K562 (cell line): ENCODE results near the gene AMT. TPM values are rescaled to one million over a fixed set of nuclear protein-coding genes. Genes with fewer than 3 reads are reported as not detected.

ENCODE experiments used
- BHLHE40 ChIP-seq: IDR thresholded peaks from 2 replicates; pipeline ENCODE4 v1.6.1; 2011; ENCODE audit warnings: low read length, improper control_type of control experiment
- CCAR2 ChIP-seq: fragments of 200-400 bp; formaldehyde crosslinking; IDR thresholded peaks from 2 replicates; pipeline ENCODE4 v1.6.1; 2017; ENCODE audit warnings: mild to moderate bottlenecking, low read depth, low read length
- GABPA ChIP-seq: fragments of 200-800 bp; sonication (Bioruptor generic); conservative IDR thresholded peaks from 2 replicates; pipeline ENCODE4 v1.6.1; 2016; ENCODE audit warnings: low read depth, missing genetic modification characterization, missing compliant biosample characterization
- HDAC6 ChIP-seq: IDR thresholded peaks from 2 replicates; pipeline ENCODE4 v1.6.1; 2012; ENCODE audit warnings: low read depth, mild to moderate bottlenecking, control low read depth, inconsistent platforms, low read length, moderate library complexity
- HIVEP1 ChIP-seq: fragments of 250-450 bp; sonication (Bioruptor Pico); IDR thresholded peaks from 2 replicates; pipeline ENCODE4 v1.4.0; 2020; ENCODE audit warnings: mild to moderate bottlenecking
- MTA1 ChIP-seq: fragments of 450-650 bp; IDR thresholded peaks from 2 replicates; pipeline ENCODE4 v1.6.1; 2017; ENCODE audit warnings: borderline replicate concordance
- MTF1 ChIP-seq: fragments of 250-450 bp; sonication (Bioruptor Pico); IDR thresholded peaks from 2 replicates; pipeline ENCODE4 v1.9.0; 2021; ENCODE audit warnings: moderate library complexity, mild to moderate bottlenecking, inconsistent platforms, borderline replicate concordance
- RBFOX2 ChIP-seq: fragments of 200-400 bp; formaldehyde crosslinking; IDR thresholded peaks from 2 replicates; pipeline ENCODE4 v1.6.1; 2017; ENCODE audit warnings: low read depth, mild to moderate bottlenecking, low read length, moderate library complexity
- RBM15 ChIP-seq: fragments of 200-400 bp; formaldehyde crosslinking; IDR thresholded peaks from 2 replicates; pipeline ENCODE4 v1.6.1; 2018; ENCODE audit warnings: mild to moderate bottlenecking, low read length, moderate library complexity; ENCODE audit not compliant: insufficient read depth
- SIN3A ChIP-seq, 2 experiments: fragments of 150-350 bp in 1 of 2; IDR thresholded peaks; 2 replicates each; pipeline ENCODE4 v1.6.1; 2011 to 2016; ENCODE audit warnings: borderline replicate concordance in 2 of 2, low read depth in 2 of 2, low read length in 2 of 2, mild to moderate bottlenecking in 2 of 2, moderate library complexity in 2 of 2; ENCODE audit not compliant: control insufficient read depth in 1 of 2
- TFAM ChIP-seq: fragments of 250-450 bp; sonication (Bioruptor Pico); conservative IDR thresholded peaks from 2 replicates; pipeline ENCODE4 v1.5.0; 2021; ENCODE audit warnings: mild to moderate bottlenecking, moderate library complexity
- ZNF12 ChIP-seq: sonication (generic); formaldehyde crosslinking; IDR thresholded peaks from 2 replicates; pipeline ENCODE4 v1.4.0; 2020; ENCODE audit warnings: mild to moderate bottlenecking, missing genetic modification reagents
- polyA plus RNA-seq, 8 experiments: library from polyadenylated mRNA; depleted of rRNA in 4 of 8; stranded (reverse) in 5 of 8; unstranded in 3 of 8; fragments of >200 nt; fragmentation: Nextera tagmentation in 2 of 8; fragmentation: Illumina TruSeq in 1 of 8; extraction: Ambion mirVana in 2 of 8; extraction: Trizol in 1 of 8; gene quantifications; 2 replicates each; pipeline versions ENCODE4 v1.2.1 to v1.2.3, GENCODE V29; 2011 to 2014; ENCODE audit warnings: inconsistent platforms in 1 of 8, missing spikeins in 1 of 8
- total RNA-seq, 7 experiments: library from RNA; depleted of rRNA in 6 of 7; stranded (reverse); fragments of >200 nt in 6 of 7; fragmentation: Illumina TruSeq in 2 of 7; extraction: Trizol in 2 of 7; gene quantifications; 2 replicates each; pipeline versions ENCODE4 v1.2.1 to v1.2.3, GENCODE V29; 2011 to 2021; ENCODE audit warnings: low replicate concordance in 1 of 7
- TF ChIP-seq, protein P1 (sequence below): sonication (generic); formaldehyde crosslinking; IDR thresholded peaks from 2 replicates; pipeline ENCODE4 v1.8.1; 2023; ENCODE audit warnings: mild to moderate bottlenecking, missing genetic modification reagents
- TF ChIP-seq, protein P2 (sequence below): fragments of 250-450 bp; sonication (Bioruptor Pico); IDR thresholded peaks from 2 replicates; pipeline ENCODE4 v1.5.1; 2021; ENCODE audit warnings: mild to moderate bottlenecking
- TF ChIP-seq, protein P3 (sequence below): fragments of 450-650 bp; formaldehyde crosslinking; conservative IDR thresholded peaks from 2 replicates; pipeline ENCODE4 v1.4.0; 2022; ENCODE audit warnings: mild to moderate bottlenecking, missing genetic modification characterization
- TF ChIP-seq, protein P4 (sequence below): fragments of 450-650 bp; IDR thresholded peaks from 2 replicates; pipeline ENCODE4 v1.6.1; 2016; ENCODE audit warnings: antibody characterized with exemption
- TF ChIP-seq, protein P5 (sequence below): fragments of 250-450 bp; sonication (Bioruptor Pico); IDR thresholded peaks from 2 replicates; pipeline ENCODE4 v1.5.0; 2022; ENCODE audit warnings: mild to moderate bottlenecking

AMT gene
- total and polyA plus RNA-seq, 9 of the 15 experiments (the other 6 are each of a cell fraction or from before 2014, with no cell fraction given) = 0.14 to 2.1 (median 0.52) TPM

DNA sequence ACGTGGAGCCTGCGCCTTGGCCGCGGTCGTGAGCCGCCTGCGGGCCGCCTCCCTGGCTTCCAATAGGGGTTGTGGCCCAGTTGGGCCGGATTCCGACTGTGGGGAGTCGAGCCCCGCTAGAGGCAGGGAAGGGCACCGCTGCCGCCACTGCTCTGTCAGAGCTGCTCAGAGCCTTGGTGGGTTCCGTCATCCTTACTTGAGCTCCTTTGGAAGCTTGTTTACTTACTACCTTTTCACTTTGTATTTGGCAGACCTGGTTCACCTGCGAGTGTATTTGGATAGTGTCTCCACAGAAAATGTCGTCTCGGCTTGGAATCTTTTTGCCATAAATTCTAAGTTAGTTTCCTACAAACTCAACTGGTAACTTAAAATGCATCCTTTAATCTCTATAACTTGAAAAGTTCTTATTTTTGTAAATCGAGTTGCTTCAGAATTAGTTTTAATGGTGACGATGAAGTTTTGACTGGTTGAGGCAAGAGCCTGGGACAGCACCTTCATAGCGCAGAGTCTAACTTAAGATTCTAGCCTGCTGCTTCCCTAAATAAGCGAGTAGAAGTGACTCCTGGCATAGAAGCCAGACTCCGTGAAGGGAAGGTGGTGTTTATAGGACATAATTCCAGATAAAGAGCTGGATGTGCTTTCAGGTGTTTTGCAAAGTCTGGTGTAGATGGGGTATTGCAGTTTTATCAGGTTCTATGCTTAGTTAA lies 48.6 kb upstream of the AMT start (continued):
- TF ChIP-seq, protein P1, sequence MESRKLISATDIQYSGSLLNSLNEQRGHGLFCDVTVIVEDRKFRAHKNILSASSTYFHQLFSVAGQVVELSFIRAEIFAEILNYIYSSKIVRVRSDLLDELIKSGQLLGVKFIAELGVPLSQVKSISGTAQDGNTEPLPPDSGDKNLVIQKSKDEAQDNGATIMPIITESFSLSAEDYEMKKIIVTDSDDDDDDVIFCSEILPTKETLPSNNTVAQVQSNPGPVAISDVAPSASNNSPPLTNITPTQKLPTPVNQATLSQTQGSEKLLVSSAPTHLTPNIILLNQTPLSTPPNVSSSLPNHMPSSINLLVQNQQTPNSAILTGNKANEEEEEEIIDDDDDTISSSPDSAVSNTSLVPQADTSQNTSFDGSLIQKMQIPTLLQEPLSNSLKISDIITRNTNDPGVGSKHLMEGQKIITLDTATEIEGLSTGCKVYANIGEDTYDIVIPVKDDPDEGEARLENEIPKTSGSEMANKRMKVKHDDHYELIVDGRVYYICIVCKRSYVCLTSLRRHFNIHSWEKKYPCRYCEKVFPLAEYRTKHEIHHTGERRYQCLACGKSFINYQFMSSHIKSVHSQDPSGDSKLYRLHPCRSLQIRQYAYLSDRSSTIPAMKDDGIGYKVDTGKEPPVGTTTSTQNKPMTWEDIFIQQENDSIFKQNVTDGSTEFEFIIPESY (CRISPR knock-in tag) = peak; percentile 49; the same call in 1 of the 2 replicates
- TF ChIP-seq, protein P2, sequence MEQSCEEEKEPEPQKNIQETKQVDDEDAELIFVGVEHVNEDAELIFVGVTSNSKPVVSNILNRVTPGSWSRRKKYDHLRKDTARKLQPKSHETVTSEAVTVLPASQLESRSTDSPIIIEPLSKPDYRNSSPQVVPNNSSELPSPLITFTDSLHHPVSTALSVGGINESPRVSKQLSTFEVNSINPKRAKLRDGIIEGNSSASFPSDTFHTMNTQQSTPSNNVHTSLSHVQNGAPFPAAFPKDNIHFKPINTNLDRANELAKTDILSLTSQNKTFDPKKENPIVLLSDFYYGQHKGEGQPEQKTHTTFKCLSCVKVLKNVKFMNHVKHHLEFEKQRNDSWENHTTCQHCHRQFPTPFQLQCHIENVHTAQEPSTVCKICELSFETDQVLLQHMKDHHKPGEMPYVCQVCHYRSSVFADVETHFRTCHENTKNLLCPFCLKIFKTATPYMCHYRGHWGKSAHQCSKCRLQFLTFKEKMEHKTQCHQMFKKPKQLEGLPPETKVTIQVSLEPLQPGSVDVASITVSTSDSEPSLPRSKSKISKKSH (CRISPR knock-in tag) = no peak
- no peak for TF ChIP-seq RBM15
- TF ChIP-seq BHLHE40 = no peak
- TF ChIP-seq ZNF12 = no peak
- TF ChIP-seq, protein P3, sequence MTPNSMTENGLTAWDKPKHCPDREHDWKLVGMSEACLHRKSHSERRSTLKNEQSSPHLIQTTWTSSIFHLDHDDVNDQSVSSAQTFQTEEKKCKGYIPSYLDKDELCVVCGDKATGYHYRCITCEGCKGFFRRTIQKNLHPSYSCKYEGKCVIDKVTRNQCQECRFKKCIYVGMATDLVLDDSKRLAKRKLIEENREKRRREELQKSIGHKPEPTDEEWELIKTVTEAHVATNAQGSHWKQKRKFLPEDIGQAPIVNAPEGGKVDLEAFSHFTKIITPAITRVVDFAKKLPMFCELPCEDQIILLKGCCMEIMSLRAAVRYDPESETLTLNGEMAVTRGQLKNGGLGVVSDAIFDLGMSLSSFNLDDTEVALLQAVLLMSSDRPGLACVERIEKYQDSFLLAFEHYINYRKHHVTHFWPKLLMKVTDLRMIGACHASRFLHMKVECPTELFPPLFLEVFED = no peak
- no peak for TF ChIP-seq GABPA (tag)
- no peak for TF ChIP-seq CCAR2
- no peak for TF ChIP-seq HDAC6
- TF ChIP-seq, protein P4, sequence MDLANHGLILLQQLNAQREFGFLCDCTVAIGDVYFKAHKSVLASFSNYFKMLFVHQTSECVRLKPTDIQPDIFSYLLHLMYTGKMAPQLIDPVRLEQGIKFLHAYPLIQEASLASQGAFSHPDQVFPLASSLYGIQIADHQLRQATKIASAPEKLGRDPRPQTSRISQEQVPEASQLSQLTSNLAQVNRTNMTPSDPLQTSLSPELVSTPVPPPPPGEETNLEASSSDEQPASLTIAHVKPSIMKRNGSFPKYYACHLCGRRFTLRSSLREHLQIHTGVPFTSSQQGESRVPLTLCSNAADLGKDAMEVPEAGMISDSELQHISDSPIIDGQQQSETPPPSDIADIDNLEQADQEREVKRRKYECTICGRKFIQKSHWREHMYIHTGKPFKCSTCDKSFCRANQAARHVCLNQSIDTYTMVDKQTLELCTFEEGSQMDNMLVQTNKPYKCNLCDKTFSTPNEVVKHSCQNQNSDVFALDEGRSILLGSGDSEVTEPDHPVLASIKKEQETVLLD = no peak
- TF ChIP-seq, protein P5, sequence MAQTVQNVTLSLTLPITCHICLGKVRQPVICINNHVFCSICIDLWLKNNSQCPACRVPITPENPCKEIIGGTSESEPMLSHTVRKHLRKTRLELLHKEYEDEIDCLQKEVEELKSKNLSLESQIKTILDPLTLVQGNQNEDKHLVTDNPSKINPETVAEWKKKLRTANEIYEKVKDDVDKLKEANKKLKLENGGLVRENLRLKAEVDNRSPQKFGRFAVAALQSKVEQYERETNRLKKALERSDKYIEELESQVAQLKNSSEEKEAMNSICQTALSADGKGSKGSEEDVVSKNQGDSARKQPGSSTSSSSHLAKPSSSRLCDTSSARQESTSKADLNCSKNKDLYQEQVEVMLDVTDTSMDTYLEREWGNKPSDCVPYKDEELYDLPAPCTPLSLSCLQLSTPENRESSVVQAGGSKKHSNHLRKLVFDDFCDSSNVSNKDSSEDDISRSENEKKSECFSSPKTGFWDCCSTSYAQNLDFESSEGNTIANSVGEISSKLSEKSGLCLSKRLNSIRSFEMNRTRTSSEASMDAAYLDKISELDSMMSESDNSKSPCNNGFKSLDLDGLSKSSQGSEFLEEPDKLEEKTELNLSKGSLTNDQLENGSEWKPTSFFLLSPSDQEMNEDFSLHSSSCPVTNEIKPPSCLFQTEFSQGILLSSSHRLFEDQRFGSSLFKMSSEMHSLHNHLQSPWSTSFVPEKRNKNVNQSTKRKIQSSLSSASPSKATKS (CRISPR knock-in tag) = no peak
- no peak for TF ChIP-seq HIVEP1 (CRISPR knock-in tag)
- no peak for TF ChIP-seq MTF1 (CRISPR knock-in tag)
- 0 out of 4 replicates have a peak, but pooled peaks of 1 of the 2 experiments have one; percentile 9 for TF ChIP-seq SIN3A (IDR thresholded peaks at IDR 0.05; ENCODE audit: borderline replicate concordance in 2 of 2, control insufficient read depth in 1 of 2, low read depth in 2 of 2, low read length in 2 of 2)
- TF ChIP-seq TFAM (CRISPR knock-in tag) = no peak
- no peak for TF ChIP-seq MTA1
- no peak; the same call in 1 of the 2 replicates for TF ChIP-seq RBFOX2
